Measurements from ENCODE around the gene TBX6.

The TBX6 gene

GRCh38 chr16:30064729-30065101 lies 27.0 kb downstream of the TBX6 start:
- peak overlapping the region; percentile 99 for H3K27ac ChIP-seq
- no peak for DNase-seq (ENCODE audit: low spot score)
- no peak for TF ChIP-seq CTCF (conservative IDR thresholded peaks at IDR 0.05; ENCODE audit: low read depth)
- POLR2A ChIA-PET (ENCODE audit: low non-redundant PET), result interaction anchor here (0.9 kb wide), 1 partner anchor 10 kb away, joined by 5 read pairs; no protein-coding TSS in a partner anchor
- CTCF ChIA-PET, result interaction anchor here (0.6 to 1.4 kb wide), 5 partner anchors 9 to 1861 kb away, joined by 3 to 4 read pairs (median 3); no protein-coding TSS in a partner anchor

GRCh38 chr16:30063893-30064728 lies 27.6 kb downstream of the TBX6 start:
- CTCF ChIA-PET, result interaction anchor here (0.6 to 1.4 kb wide), 5 partner anchors 9 to 1861 kb away, joined by 3 to 5 read pairs (median 3); no protein-coding TSS in a partner anchor
- peak; percentile 37 for TF ChIP-seq CTCF (conservative IDR thresholded peaks at IDR 0.05; ENCODE audit: low read depth)
- POLR2A ChIA-PET (ENCODE audit: low non-redundant PET), result interaction anchor here (0.9 kb wide), 1 partner anchor 9 kb away, joined by 5 read pairs; no protein-coding TSS in a partner anchor
- DNase-seq (ENCODE audit: low spot score), result no peak
- peak overlapping the region; percentile 99 for H3K27ac ChIP-seq

- peak overlapping the region; percentile 99 for H3K27ac ChIP-seq
- POLR2A ChIA-PET (ENCODE audit: low non-redundant PET), result no interaction called here
- no peak for TF ChIP-seq CTCF (conservative IDR thresholded peaks at IDR 0.05; ENCODE audit: low read depth)
- CTCF ChIA-PET, result interaction anchor here (0.6 to 0.7 kb wide), 2 partner anchors 8 to 110 kb away, joined by 3 to 5 read pairs; no protein-coding TSS in a partner anchor
- DNase-seq (ENCODE audit: low spot score), result no peak
These were observed 28.3 kb downstream of the TBX6 start for GRCh38 chr16:30063278-30063892.

GRCh38 chr16:30060836-30061554 lies 30.7 kb downstream of the TBX6 start:
- TF ChIP-seq CTCF (conservative IDR thresholded peaks at IDR 0.05; ENCODE audit: low read depth), result no peak
- no peak for DNase-seq (ENCODE audit: low spot score)

GRCh38 chr16:30060346-30060745 lies 31.4 kb downstream of the TBX6 start:
- ChIA-PET CTCF (interaction anchor here (0.8 kb wide), 1 partner anchor 28 kb away, joined by 3 read pairs; no protein-coding TSS in a partner anchor), POLR2A (ENCODE audit: low non-redundant PET) (no interaction called here)
- peak overlapping the region; percentile 34 for H3K27ac ChIP-seq
- DNase-seq (ENCODE audit: low spot score), result no peak
- TF ChIP-seq CTCF (conservative IDR thresholded peaks at IDR 0.05; ENCODE audit: low read depth), result no peak

More at GRCh38 chr16:30060836-30061554, 30.7 kb downstream of the TBX6 start:
- H3K27ac ChIP-seq, result peak overlapping the region; percentile 34
- CTCF ChIA-PET, result interaction anchor here (0.6 to 0.8 kb wide), 2 partner anchors 28 to 210 kb away, joined by 3 read pairs; no protein-coding TSS in a partner anchor
- POLR2A ChIA-PET (ENCODE audit: low non-redundant PET), result interaction anchor here (0.6 kb wide), 1 partner anchor 587 kb away, joined by 3 read pairs; no protein-coding TSS in a partner anchor

Measured in RWPE1 (cell line).